ENCODE results near the gene KDM8. TPM values are rescaled to one million over a fixed set of nuclear protein-coding genes. Genes with fewer than 3 reads are reported as not detected.

Gene KDM8
- 4.0 and 9.9 TPM in 2 replicates for total RNA-seq

DNA sequence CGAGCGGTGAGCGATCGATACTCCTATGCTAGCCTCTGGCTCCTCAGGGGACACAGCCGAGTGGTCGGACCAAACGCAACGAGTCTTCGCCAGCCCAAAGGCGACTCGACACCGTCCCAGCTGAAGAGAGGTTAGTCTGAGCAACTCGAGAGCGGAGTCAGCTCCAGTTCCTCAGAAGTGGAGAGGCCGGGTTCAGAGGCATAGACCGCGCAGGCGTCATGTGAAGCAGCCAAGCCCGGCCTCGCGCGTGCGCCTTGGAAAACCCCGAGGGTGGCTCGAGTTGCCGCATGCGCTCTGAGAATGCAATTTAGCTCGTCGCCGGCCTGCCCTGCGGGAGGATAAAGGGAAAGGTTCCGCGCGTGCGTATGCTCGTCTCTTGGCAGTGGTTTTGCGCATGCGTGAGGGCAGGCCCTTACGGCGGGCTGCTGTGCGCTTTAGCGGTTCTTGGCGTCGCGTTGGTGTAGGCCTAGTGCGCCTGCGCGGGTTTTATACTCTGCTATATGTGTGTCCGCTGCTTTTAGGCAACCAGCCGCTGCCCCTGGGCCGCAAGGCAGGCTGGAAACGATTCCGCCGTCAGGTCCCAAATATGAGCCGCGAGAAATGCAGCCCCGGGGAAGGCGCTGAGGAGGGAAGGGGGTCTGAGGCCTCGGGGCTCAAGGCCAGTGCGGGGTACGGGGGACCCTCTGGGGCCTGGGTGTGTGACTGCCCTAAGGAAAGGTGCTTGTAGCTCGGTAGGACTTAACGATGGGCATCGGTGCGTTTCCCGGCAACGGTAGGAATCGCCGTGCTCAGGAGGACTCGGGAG is at the start of gene KDM8:
TSS of gene KDM8 (plus strand) at position 20 of the 805 bp plus-strand sequence. CDS start 6,598 bp downstream, outside the sequence.
- peak; percentile 99 for DNase-seq (ENCODE audit: low read depth)
- Histone ChIP-seq H3K27me3 (ENCODE audit: control insufficient read depth, insufficient read depth, low read length) (no peaks in the 10 kb centered on the region), H3K36me3 (ENCODE audit: control insufficient read depth, insufficient read depth, low read length) (no peaks in the 10 kb centered on the region), H3K4me3 (ENCODE audit: low read depth, low read length) (peak within 1 kb of the TSS; percentile 81)
- TF ChIP-seq, protein P1, sequence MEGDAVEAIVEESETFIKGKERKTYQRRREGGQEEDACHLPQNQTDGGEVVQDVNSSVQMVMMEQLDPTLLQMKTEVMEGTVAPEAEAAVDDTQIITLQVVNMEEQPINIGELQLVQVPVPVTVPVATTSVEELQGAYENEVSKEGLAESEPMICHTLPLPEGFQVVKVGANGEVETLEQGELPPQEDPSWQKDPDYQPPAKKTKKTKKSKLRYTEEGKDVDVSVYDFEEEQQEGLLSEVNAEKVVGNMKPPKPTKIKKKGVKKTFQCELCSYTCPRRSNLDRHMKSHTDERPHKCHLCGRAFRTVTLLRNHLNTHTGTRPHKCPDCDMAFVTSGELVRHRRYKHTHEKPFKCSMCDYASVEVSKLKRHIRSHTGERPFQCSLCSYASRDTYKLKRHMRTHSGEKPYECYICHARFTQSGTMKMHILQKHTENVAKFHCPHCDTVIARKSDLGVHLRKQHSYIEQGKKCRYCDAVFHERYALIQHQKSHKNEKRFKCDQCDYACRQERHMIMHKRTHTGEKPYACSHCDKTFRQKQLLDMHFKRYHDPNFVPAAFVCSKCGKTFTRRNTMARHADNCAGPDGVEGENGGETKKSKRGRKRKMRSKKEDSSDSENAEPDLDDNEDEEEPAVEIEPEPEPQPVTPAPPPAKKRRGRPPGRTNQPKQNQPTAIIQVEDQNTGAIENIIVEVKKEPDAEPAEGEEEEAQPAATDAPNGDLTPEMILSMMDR (IDR thresholded peaks at IDR 0.05; ENCODE audit: insufficient read depth, low read length, poor library complexity, severe bottlenecking), result no peak

DNA sequence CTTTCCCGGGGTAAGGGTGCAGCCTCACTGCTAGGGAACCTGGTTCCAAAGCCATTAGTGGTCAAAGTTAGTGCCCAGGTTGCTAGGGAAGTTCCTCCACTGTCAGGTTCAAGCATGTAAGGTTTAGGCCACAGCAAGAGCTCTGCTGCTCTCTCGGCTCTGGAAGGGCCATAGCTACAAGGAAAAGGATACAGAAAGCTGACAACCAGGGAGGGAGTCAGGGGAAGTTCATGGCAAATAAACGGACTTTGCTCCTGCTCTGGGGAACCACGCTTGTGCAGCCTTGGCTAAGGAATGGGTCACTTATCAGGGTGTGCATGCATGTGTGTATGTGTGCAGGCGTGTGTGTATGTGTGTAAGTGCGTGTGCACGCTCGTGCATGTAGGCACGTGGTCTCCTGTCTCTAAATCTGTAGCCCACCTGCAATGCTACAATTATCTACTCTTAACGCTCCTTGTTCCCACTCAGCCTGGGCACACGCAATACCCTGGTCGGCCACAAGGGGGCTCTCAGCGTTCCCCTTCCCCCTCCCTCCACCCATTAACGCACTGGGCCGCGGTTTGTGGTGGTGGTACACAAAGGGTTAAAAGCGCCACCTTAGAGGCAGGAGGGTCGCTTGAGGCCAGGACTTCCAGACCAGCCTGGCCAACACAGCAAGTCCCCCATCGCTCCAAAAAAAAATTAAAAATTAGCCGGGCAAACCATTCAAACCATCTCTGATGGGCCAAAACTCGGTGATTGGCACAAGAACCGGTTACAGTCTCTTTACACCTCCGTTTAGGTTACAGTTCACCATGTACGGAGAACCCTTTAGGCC is 48.4 kb upstream of the KDM8 start:
- Histone ChIP-seq H3K4me3 (ENCODE audit: low read depth, low read length) (no peak overlapping the region), H3K36me3 (ENCODE audit: control insufficient read depth, insufficient read depth, low read length) (no peaks in the 10 kb centered on the region), H3K27me3 (ENCODE audit: control insufficient read depth, insufficient read depth, low read length) (no peaks in the 10 kb centered on the region)
- TF ChIP-seq, protein P1 (IDR thresholded peaks at IDR 0.05; ENCODE audit: insufficient read depth, low read length, poor library complexity, severe bottlenecking), result peak; percentile 96
- no peak for DNase-seq (ENCODE audit: low read depth)

DNA sequence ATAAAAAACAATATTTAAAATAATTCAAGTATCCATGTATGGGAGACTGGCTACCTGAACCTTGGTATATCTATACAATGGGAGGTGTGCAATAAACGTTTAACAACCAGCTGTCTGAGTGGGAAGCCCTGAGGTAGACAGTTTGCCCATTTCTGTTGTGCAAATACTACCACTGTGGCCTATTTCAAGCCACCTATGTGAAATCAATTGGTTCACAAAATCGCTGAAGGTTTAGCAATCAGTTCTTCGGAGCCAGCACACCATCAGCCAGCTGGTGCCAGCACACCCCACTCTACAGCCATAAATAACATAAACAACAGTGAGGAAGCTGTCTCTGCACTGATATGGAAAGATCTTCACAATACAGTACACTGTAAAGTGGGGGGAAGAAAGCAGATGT is 46.7 kb upstream of the KDM8 start:
- Histone ChIP-seq H3K27me3 (ENCODE audit: control insufficient read depth, insufficient read depth, low read length) (no peaks in the 10 kb centered on the region), H3K36me3 (ENCODE audit: control insufficient read depth, insufficient read depth, low read length) (no peaks in the 10 kb centered on the region), H3K4me3 (ENCODE audit: low read depth, low read length) (no peak overlapping the region)
- TF ChIP-seq, protein P1 (IDR thresholded peaks at IDR 0.05; ENCODE audit: insufficient read depth, low read length, poor library complexity, severe bottlenecking), result no peak
- DNase-seq (ENCODE audit: low read depth), result no peak

DNA sequence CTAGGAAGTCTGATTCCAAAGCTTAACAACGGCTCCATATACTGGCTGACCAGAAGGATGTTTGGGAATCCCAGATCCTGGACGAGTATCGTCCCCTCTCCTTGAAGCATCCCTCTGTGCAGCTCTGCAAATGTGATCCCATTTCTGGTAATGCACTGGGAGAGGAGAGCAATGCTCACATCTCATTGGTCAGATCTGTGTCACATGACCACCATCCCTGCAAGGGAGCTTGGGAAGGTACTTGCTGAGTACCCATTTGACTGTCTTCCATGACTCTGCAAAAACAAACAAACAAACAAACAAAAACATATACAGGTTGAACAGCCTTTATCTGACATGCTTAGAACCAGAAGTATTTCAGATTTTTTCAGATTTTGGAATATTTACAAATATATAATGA is 41.9 kb upstream of the KDM8 start:
- no peaks in the 10 kb centered on the region for H3K27me3 ChIP-seq (ENCODE audit: control insufficient read depth, insufficient read depth, low read length)
- H3K4me3 ChIP-seq (ENCODE audit: low read depth, low read length), result no peak overlapping the region
- no peak for DNase-seq (ENCODE audit: low read depth)
- TF ChIP-seq, protein P1 (IDR thresholded peaks at IDR 0.05; ENCODE audit: insufficient read depth, low read length, poor library complexity, severe bottlenecking), result no peak
- no peaks in the 10 kb centered on the region for H3K36me3 ChIP-seq (ENCODE audit: control insufficient read depth, insufficient read depth, low read length)

DNA sequence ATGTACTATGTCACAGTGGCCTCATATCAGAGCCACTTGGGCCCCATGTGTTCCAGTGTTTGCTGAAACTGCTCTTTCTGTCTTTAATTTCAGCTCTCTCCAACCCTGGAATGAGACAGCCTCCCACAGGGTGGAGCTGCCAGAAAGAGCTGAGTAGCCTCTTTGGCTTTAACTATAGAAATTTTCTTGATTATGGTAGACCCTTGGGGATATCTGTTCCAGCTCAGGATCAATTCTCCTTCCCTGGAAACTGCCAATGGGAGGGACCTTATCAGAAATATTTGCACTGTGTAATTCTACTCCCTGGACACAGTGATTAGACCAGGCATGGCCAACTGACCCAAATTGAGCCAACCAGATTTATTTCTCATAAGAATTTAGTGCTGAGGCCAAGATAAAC is 39.0 kb upstream of the KDM8 start:
- DNase-seq (ENCODE audit: low read depth), result no peak

More for the DNA sequence above, 39.0 kb upstream of the KDM8 start:
- TF ChIP-seq, protein P1 (IDR thresholded peaks at IDR 0.05; ENCODE audit: insufficient read depth, low read length, poor library complexity, severe bottlenecking), result no peak
- Histone ChIP-seq H3K4me3 (ENCODE audit: low read depth, low read length) (no peak overlapping the region), H3K36me3 (ENCODE audit: control insufficient read depth, insufficient read depth, low read length) (no peaks in the 10 kb centered on the region), H3K27me3 (ENCODE audit: control insufficient read depth, insufficient read depth, low read length) (no peaks in the 10 kb centered on the region)
